Parathyroid adenoma (tissue), 2 donors: ENCODE results near the gene SMIM24.

Experiments
- H2AFZ ChIP-seq: fragments of 300-600 bp; sonication (generic); one replicate; pipeline ENCODE4 v1.7.0; 2017; ENCODE audit warnings: antibody characterized with exemption, mild to moderate bottlenecking
- H3K27ac ChIP-seq: fragments of 300-600 bp; sonication (generic); one replicate; pipeline ENCODE4 v1.7.0; 2017
- H3K27me3 ChIP-seq: fragments of 300-600 bp; sonication (generic); one replicate; pipeline ENCODE4 v1.7.0; 2017; ENCODE audit warnings: low read length; ENCODE audit not compliant: control insufficient read depth, insufficient read depth
- H3K36me3 ChIP-seq: fragments of 300-600 bp; sonication (generic); one replicate; pipeline ENCODE4 v1.7.0; 2017; ENCODE audit warnings: low read length; ENCODE audit not compliant: control insufficient read depth, insufficient read depth
- H3K4me1 ChIP-seq: fragments of 300-600 bp; sonication (generic); one replicate; pipeline ENCODE4 v1.7.0; 2017; ENCODE audit warnings: control low read depth
- H3K4me2 ChIP-seq: fragments of 300-600 bp; sonication (generic); one replicate; pipeline ENCODE4 v1.7.0; 2017; ENCODE audit warnings: low read length
- H3K4me3 ChIP-seq: fragments of 300-600 bp; sonication (generic); one replicate; pipeline ENCODE4 v1.7.0; 2017; ENCODE audit warnings: low read depth, low read length
- H3K79me2 ChIP-seq: fragments of 300-600 bp; sonication (generic); one replicate; pipeline ENCODE4 v1.7.0; 2017; ENCODE audit warnings: control low read depth
- H3K9ac ChIP-seq: fragments of 300-600 bp; sonication (generic); one replicate; pipeline ENCODE4 v1.7.0; 2017; ENCODE audit warnings: mild to moderate bottlenecking
- H3K9me3 ChIP-seq: fragments of 300-600 bp; sonication (generic); one replicate; pipeline ENCODE4 v1.7.0; 2017; ENCODE audit warnings: low read length; ENCODE audit not compliant: control insufficient read depth
- CTCF ChIP-seq: fragments of 300-600 bp; sonication (generic); IDR thresholded peaks from one replicate; pipeline ENCODE4 v1.7.0; 2017; ENCODE audit warnings: antibody characterized with exemption, mild to moderate bottlenecking
- donor health status: primary hyperparathyroidism.

SMIM24 gene

GRCh38 chr19:3469638-3470499, 10.5 kb downstream of the SMIM24 start:
- Histone ChIP-seq H3K4me3 (no peak overlapping the region), H3K4me1 (no peaks in the 10 kb centered on the region), H3K79me2 (no peaks in the 10 kb centered on the region), H3K36me3 (no peaks in the 10 kb centered on the region), H3K27me3 (no peaks in the 10 kb centered on the region), H3K27ac (no peak overlapping the region), H2AFZ (no peak overlapping the region), H3K4me2 (no peak overlapping the region), H3K9me3 (no peaks in the 10 kb centered on the region), H3K9ac (no peak overlapping the region)
- TF ChIP-seq CTCF, result no peak

GRCh38 chr19:3468211-3468610, 12.1 kb downstream of the SMIM24 start:
- Histone ChIP-seq H3K27me3 (no peaks in the 10 kb centered on the region), H3K27ac (no peak overlapping the region), H3K79me2 (no peaks in the 10 kb centered on the region), H3K9me3 (no peaks in the 10 kb centered on the region), H3K4me1 (no peaks in the 10 kb centered on the region), H3K4me2 (no peak overlapping the region), H3K36me3 (no peaks in the 10 kb centered on the region), H3K9ac (no peak overlapping the region), H3K4me3 (no peak overlapping the region), H2AFZ (no peak overlapping the region)
- TF ChIP-seq CTCF, result no peak

- no peak overlapping the region for H3K9ac ChIP-seq
- H3K9me3 ChIP-seq, result no peaks in the 10 kb centered on the region
- H3K79me2 ChIP-seq, result no peaks in the 10 kb centered on the region
- H3K4me1 ChIP-seq, result no peaks in the 10 kb centered on the region
- TF ChIP-seq CTCF, result no peak
- H3K4me3 ChIP-seq, result no peak overlapping the region
- H3K4me2 ChIP-seq, result no peak overlapping the region
- no peaks in the 10 kb centered on the region for H3K27me3 ChIP-seq
- H3K36me3 ChIP-seq, result no peaks in the 10 kb centered on the region
- no peak overlapping the region for H2AFZ ChIP-seq
- no peak overlapping the region for H3K27ac ChIP-seq
Measured at GRCh38 chr19:3467437-3468198, 12.7 kb downstream of the SMIM24 start.

GRCh38 chr19:3466635-3467034, 13.7 kb downstream of the SMIM24 start:
- Histone ChIP-seq H3K27me3 (no peaks in the 10 kb centered on the region), H3K36me3 (no peaks in the 10 kb centered on the region), H2AFZ (no peak overlapping the region), H3K4me2 (no peak overlapping the region), H3K79me2 (no peaks in the 10 kb centered on the region), H3K9me3 (no peaks in the 10 kb centered on the region), H3K9ac (no peak overlapping the region), H3K27ac (no peak overlapping the region), H3K4me1 (no peaks in the 10 kb centered on the region), H3K4me3 (no peak overlapping the region)
- TF ChIP-seq CTCF, result no peak
